ENCODE measurements around the gene CDK8.

DNA sequence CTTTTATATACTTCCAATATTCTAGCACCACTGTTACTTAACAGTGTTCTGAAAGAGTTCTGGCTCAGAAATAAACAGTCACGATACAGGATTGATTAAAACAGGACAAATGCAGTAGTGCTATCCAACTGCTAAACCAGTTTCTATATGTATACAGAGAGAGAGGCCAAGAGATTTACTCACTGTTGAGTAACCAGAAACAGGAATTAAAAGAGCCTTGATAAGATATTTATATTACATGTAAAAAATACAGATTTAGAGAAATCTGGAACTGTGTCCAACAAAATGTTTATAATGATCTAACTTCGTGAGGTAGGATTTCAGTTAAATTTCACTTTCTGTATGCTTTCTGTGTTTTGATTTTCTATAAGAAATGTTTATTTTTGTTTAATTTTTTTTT lies 116.6 kb downstream of the CDK8 start:
- no peak for TF ChIP-seq TCF12 (IDR thresholded peaks at IDR 0.05; ENCODE audit: low read depth)
- TF ChIP-seq, protein P1, sequence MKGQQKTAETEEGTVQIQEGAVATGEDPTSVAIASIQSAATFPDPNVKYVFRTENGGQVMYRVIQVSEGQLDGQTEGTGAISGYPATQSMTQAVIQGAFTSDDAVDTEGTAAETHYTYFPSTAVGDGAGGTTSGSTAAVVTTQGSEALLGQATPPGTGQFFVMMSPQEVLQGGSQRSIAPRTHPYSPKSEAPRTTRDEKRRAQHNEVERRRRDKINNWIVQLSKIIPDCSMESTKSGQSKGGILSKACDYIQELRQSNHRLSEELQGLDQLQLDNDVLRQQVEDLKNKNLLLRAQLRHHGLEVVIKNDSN (IDR thresholded peaks at IDR 0.05): no peak
- TF ChIP-seq RAD21 (IDR thresholded peaks at IDR 0.05; ENCODE audit: low read depth): no peak
- no peak for TF ChIP-seq TAF1 (IDR thresholded peaks at IDR 0.05; ENCODE audit: low read depth)
- TF ChIP-seq FOXM1 (IDR thresholded peaks at IDR 0.05; ENCODE audit: borderline replicate concordance, low read depth): no peak
- TF ChIP-seq CEBPB (IDR thresholded peaks at IDR 0.05): no peak
- no peak for TF ChIP-seq EP300 (IDR thresholded peaks at IDR 0.05; ENCODE audit: borderline replicate concordance)

Measured in Ishikawa (cell line).